H1 (cell line): ENCODE results near the gene CFAP61. TPM values are rescaled to one million over a fixed set of nuclear protein-coding genes. Genes with fewer than 3 reads are reported as not detected.

ENCODE experiments used
- ATF2 ChIP-seq: IDR thresholded peaks from 2 replicates; pipeline ENCODE4 v1.6.1; 2012; ENCODE audit warnings: low read length, inconsistent platforms
- CEBPB ChIP-seq: IDR thresholded peaks from 2 replicates; pipeline ENCODE4 v1.6.1; 2012; ENCODE audit warnings: low read depth, low read length
- GTF2F1 ChIP-seq: IDR thresholded peaks from 2 replicates; pipeline ENCODE4 v1.6.1; 2012; ENCODE audit warnings: low read depth, low read length, improper control_type of control experiment, borderline replicate concordance
- RAD21 ChIP-seq, 2 experiments: IDR thresholded peaks in 1 of 2; conservative IDR thresholded peaks in 1 of 2; 2 replicates each; pipeline ENCODE4 v1.6.1; 2011; ENCODE audit warnings: low read depth in 2 of 2, low read length in 2 of 2, improper control_type of control experiment in 1 of 2, inconsistent platforms in 1 of 2, mild to moderate bottlenecking in 1 of 2, moderate library complexity in 1 of 2
- TAF1 ChIP-seq: IDR thresholded peaks from 2 replicates; pipeline ENCODE4 v1.6.1; 2011; ENCODE audit warnings: mild to moderate bottlenecking, low read depth, low read length
- polyA plus RNA-seq, 7 experiments: library from polyadenylated mRNA; depleted of rRNA in 3 of 7; stranded (reverse) in 5 of 7; unstranded in 2 of 7; fragments of >200 nt in 5 of 7; fragments of 200-250 nt in 2 of 7; gene quantifications; 1 replicate in 5 of 7; 2 replicates in 1 of 7; 4 replicates in 1 of 7; pipeline versions ENCODE4 v1.2.1 to v1.2.3, GENCODE V29; 2011 to 2013; ENCODE audit warnings: missing spikeins in 2 of 7, mixed read lengths in 2 of 7
- total RNA-seq: library from RNA; stranded (reverse); fragmentation: NEBNext Ultra II Directional; extraction: Animal tissue kit (Norgen Biotek cat#: 25700); gene quantifications from 2 replicates; pipeline ENCODE4 v1.2.1, GENCODE V29; 2021

Gene CFAP61
- total and polyA plus RNA-seq, 2 of the 8 experiments (the other 6 are each of a cell fraction or from before 2014, with no cell fraction given) = 0.29 to 0.61 TPM

- TF ChIP-seq ATF2 (no peak), RAD21 (IDR thresholded peaks at IDR 0.05 in 1 of 2, conservative IDR thresholded peaks at IDR 0.05 in 1 of 2; ENCODE audit: low read depth in 2 of 2, low read length in 2 of 2) (no peak), TAF1 (no peak), CEBPB (no peak), GTF2F1 (no peak)
Measured at GRCh38 chr20:20327746-20328145, 275.4 kb downstream of the CFAP61 start (continued).
